Stimulated activated CD4-positive, alpha-beta T cell treated with anti-CD3 and anti-CD28 coated beads, Interleukin-2, amount 100 ng/mL, for 24 hours (primary cell): ENCODE measurements around the gene KCNH3.

Experiments used
- DNase-seq, 2 donors: peaks; one replicate each; pipeline ENCODE4 v3.0.0-alpha.2; 2020

The KCNH3 gene

DNA sequence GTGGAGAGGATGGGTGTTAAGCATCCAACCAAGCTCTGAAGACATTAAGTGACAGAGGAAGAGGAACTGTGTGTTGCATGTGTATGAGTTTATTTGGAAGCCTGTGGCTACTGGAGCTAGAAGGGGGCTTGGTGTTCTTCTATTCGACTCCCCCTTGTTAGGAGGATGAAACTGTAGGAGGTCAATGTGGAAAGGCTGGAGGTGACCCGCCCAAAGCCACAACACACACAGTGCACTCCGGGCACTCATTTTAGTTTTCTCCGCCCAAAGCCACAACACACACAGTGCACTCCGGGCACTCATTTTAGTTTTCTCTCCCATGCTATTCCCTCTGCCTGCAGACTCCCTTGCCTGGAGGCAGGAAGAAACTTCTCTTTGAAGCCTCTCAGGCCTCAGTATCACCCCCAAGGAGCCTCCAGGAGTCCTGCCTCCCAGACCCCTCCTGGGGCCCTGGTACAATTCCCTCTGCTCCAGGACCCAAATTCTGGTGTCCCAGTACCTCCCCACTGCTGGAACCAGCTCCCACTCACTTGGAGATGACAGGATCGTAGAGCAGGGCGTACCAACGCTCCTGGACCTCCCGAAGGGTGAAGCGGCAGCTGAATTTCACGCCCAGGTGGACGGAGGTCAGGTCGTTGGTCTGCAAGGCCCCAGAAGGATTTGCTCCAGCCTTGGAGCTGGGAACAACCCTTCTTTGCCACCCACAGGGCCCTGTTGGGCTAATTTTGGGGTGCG lies 25.3 kb downstream of the KCNH3 start:
- DNase-seq: no peak

DNA sequence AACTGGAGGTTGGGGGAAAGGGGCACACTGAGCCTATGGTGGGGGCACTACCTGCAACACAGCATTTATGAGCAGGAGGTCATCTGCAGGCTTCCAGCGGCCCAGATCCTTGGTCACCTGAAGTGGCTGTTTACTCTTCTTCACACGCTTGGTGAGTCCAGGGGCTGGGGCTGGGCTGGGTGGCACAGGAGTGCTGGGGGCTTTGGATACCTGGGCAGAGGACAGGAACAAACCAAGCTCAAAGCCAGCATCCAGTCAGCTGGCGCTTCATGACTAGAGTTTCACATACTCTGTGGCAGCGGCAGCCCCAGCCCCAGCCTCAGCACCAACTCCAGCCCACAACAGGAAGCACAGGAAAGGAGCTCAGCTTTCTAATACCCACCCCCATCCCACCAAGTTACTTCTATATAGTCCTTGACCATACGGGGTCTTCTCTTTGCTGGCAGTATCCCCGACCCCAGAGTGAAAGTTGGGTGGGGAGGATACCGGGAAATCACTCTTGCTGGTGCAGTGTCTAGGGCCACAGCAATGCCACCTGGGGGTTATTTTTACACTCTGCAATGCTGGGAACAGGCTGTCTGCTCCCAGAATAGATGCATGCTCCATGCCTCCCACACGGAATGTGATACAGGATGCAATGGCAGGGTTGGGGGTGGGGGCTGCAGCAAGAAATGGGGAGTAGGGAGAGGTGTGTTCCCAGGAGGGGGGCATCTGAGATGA lies 26.0 kb downstream of the KCNH3 start:
- DNase-seq: no peak

DNA sequence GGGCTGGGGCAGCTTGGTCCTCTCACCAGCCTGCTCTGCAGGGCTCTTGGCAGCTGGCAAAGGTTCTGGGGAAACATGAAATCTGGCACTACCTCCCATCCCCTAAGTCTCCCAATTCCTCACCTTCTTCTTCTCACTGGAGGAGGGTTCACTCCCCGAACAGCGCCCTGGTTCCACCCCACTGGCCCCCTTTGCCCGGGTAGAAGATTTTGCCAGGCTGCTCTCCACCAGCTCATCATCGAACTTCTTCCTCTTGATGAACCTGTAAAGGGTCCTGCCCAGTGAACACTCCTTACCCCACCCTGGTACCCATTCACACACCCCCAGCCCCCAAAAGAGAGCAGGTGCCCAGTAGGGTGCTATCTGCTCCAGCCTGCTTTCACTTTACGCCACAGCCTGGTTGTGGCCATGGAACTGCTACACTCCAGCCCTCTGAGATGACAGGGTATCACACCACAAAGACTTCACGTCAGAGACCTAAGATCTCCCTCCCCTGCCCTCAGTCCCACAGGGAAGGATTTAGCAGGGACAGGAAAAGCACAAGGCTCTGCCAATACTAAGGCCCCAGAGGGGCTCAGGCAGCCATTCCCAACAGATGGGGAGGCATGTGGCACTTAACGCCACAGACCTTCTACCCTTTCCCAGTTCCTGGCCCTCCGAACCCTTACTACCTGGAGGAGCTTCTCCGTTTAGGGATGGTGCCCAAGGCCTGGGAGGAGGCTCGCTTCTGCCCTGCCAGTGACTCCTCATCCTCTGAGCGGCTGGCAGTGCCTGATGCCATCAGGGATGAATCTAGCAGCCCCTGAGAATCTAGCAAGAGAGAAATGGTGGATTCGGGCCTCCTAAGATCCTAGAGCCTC lies 26.8 kb downstream of the KCNH3 start:
- no peak for DNase-seq

GRCh38 chr12:49566361-49566760 lies 27.5 kb downstream of the KCNH3 start:
- DNase-seq: no peak

GRCh38 chr12:49567302-49567610 lies 28.4 kb downstream of the KCNH3 start:
- no peak for DNase-seq

DNA sequence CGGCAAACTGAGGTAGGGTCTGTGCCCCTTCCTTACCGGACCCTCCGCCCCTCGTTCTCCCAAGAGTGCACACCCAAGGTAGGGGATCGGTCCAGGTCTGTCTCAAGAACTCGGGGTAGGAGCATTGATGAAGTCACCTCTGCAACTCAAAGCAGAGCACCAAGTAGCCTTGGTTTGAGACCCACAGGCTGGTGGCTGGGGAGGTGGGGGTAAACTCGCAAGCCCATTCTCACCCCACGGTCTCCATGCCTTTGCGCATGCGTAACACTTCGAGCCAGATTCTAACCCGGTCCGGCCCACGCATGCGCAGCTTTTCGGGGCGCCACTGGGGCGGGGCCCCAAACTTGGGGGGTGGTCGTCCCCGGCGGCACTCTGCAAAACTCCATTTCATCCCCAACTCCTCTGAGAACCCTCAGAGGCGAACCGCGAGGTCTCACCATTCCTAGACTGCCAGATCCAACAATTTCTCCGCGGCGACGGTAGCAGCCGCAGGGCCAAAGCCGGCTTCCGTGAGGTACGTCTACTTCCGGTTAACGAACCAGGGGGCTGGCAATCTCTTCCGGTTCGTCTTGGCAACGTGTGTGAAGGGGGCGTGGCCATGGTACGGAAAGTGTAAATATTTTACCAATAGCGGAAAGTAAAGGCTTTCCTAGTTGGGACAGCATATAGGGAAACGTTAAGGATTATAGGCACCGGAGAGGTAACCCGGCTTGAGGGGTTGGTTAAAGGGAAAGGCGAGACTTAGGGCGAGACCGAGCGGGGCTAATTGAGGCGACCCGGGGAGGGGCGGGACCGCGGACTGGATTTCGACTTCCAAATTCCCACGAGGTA lies 29.0 kb downstream of the KCNH3 start, which contains the start of gene MCRS1:
MCRS1 (minus strand) TSS at position 532 of the 831 bp plus-strand sequence. CDS start 1,411 bp downstream, outside the sequence.
- peak; percentile 90 to 91 for DNase-seq

GRCh38 chr12:49568442-49569162 lies 29.8 kb downstream of the KCNH3 start:
- no peak for DNase-seq

GRCh38 chr12:49577589-49578315 lies 38.9 kb downstream of the KCNH3 start:
- no peak for DNase-seq

DNA sequence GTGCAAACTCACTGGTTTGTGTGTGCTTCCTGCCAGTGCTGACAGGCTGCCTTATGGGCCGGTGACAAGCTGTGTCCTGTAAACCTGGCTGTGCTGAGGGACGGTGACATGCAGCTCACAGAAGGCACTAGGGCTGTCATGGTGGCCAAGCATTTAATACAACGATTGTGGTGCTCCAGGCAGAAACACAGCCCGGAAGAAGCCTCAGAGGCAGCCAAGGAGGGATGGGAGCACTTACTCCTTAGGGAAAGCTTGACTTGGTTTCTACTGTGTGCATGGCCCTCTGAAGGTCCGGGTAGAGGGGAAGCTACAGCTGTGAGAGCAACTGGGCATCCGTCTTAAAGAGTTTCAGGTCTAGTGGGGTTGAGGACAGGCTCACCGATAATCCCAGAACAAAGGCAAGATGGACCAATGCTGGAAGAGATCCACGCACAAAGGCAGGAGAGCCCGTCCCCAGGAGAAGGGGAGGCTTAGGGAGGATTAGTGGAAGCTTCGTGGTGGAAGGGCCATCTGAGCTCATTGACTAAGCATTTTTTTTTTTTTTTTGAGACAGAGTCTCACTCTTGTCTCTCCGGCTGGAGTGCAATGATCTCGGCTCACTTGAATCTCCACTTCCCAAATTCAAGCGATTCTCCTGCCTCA lies 39.8 kb downstream of the KCNH3 start:
- no peak for DNase-seq

GRCh38 chr12:49580572-49581535 lies 42.0 kb downstream of the KCNH3 start:
- DNase-seq: peak; percentile 53 to 61

- no peak for DNase-seq
Observed at GRCh38 chr12:49582201-49582600, 43.4 kb downstream of the KCNH3 start.

GRCh38 chr12:49582850-49583249 lies 44.0 kb downstream of the KCNH3 start:
- no peak for DNase-seq

DNA sequence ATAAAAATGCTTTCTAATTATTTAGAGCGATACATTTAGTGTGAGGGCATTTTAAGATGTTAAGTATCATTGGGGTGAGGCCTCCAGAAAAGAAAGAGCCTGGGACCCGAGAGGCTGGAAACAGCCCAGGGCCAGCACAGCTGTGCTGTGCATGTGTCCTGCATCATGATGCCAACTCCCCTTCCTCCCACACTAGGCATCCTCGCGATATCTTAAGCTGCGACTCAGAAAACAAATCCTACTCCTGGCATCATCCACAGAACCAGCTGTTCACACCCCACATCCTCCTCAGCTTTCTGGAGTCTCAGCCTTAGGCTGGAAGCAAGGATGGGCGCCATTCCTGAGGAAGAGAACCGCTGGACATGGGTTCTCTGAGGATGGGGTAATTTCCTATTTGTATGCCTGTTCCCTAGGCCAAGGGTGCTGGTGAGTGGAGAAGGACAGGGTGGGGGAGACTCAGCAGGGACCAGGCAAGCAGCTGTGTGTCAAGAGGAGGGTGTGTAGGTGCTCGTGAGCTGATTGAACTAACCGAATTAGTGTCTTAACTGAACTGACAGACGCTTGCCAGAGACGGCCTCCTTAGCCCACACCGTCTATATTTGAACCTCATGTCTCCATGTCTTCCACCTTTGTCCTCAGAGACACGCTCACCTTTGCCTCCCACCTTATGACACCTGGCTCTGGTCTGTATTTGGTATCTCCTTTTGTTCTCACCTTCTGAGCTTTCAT lies 44.7 kb downstream of the KCNH3 start:
- DNase-seq: no peak

- DNase-seq: no peak
Observed at GRCh38 chr12:49584591-49584990, 45.8 kb downstream of the KCNH3 start.

- no peak for DNase-seq
Observed at GRCh38 chr12:49585477-49586459, 46.9 kb downstream of the KCNH3 start.

- no peak for DNase-seq
Observed at GRCh38 chr12:49587174-49587908, 48.5 kb downstream of the KCNH3 start.

- no peak for DNase-seq
Observed at GRCh38 chr12:49588281-49588680, 49.5 kb downstream of the KCNH3 start.
